ENCODE data around the gene ADIRF.
"Not testable (repeated sequence)": the region's sequence is repeated elsewhere in the genome, so short reads cannot be mapped to it uniquely, and the experiment has no call there.

The ADIRF gene

DNA sequence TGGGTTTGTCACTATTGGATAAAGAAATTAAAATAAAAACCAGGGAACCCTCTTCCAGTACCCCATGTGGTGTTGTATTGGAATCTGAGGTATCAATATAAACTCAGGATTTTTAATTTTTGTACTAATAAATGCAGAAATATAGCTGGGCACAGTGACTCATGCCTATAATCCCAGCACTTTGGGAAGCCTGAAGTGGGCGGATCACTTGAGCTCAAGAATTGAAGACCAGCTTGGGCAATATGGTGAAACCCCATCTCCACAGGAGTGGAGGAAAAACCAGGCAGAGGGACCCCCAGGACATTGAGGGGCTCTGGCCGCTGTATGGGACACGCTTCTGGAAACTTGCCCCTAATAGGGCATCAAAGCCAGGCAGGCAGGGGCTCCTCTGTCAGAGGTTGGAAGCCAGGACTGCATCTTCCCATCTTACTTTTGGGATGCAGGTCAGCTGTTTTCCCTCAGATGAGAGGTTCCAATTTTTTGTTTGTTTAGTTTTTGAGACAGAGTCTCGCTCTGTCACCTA lies 11.1 kb downstream of the ADIRF start:
- no peak for DNase-seq (ENCODE audit: low read depth)

GRCh38 chr10:86979977-86980448 lies 11.7 kb downstream of the ADIRF start:
- DNase-seq (ENCODE audit: low read depth): no peak

DNA sequence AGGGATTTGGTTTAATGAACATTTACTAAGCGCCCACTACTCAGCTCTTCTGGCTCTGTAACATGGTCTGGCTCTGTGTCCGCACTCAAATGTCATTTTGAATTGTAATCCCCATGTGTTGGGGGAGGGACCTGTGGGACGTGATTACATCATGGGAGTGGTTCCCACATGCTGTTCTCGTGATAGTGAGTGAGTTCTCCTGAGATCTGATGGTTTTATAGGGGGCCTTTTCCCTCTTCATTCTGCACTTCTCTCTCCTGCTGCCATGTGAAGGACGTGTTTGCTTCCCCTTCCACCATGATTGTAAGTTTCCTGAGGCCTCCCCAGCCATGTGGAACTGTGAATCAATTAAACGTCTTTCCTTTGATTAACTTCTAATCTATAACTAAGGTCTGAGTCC lies 12.7 kb downstream of the ADIRF start:
- not testable (repeated sequence) for DNase-seq (ENCODE audit: low read depth)

DNA sequence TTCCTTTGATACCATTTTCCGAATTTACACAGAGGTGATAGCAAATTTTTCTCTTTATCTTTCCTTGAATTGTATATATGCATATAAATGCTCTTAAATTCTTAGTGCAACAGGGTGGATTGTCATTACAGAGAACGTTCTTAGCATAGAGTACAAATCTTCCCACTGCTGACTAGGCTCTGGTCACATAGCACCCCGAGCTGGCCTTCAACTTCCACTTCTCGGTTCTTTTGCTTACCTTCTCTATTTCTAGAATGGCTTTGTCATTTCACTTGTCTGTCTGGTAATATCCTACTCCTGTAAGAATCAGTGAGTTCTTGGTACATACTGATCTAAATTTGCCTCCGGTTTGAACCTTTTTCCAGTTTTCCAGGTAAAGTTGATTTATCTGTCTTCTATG lies 13.4 kb downstream of the ADIRF start:
- no peak for DNase-seq (ENCODE audit: low read depth)

GRCh38 chr10:86984498-86984897 lies 16.2 kb downstream of the ADIRF start:
- DNase-seq (ENCODE audit: low read depth): not testable (repeated sequence)

GRCh38 chr10:86988520-86988919 lies 20.2 kb downstream of the ADIRF start:
- DNase-seq (ENCODE audit: low read depth): no peak

DNA sequence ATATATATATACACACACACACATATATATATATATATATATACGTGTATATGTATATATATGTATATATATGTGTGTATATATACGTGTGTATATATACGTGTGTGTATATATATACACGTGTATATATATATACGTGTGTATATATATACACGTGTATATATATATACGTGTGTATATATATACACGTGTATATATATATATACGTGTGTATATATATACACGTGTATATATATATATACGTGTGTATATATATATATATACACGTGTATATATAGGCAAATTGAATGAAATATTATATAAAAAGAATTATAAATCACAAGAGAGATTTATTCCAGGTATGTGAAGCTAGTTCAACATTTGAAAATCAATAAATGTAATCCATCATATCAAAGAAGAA lies 23.1 kb downstream of the ADIRF start:
- DNase-seq (ENCODE audit: low read depth): not testable (repeated sequence)

- DNase-seq (ENCODE audit: low read depth): no peak
Observed at GRCh38 chr10:86992456-86992855, 24.2 kb downstream of the ADIRF start.

GRCh38 chr10:86992929-86993328 lies 24.6 kb downstream of the ADIRF start:
- DNase-seq (ENCODE audit: low read depth): no peak

- not testable (repeated sequence) for DNase-seq (ENCODE audit: low read depth)
Observed at GRCh38 chr10:86999802-87000403, 31.6 kb downstream of the ADIRF start.

DNA sequence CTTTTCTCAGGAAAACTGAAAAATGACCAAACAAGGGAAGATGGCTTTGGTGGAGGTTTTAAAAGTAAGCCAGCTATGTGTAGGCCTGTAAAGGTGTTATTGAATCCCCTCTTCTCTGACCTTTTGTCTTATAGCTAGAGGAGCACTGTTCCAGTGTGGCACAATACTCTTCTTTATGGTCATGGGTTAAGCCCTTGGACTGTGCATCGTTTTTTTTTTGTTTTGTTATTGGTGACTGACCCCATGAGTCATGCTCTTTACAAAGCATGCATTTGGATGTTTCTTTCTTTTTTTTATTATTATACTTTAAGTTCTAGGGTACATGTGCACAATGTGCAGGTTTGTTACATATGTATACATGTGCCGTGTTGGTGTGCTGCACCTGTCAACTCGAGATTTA lies 32.2 kb downstream of the ADIRF start:
- DNase-seq (ENCODE audit: low read depth): peak; percentile 26

DNA sequence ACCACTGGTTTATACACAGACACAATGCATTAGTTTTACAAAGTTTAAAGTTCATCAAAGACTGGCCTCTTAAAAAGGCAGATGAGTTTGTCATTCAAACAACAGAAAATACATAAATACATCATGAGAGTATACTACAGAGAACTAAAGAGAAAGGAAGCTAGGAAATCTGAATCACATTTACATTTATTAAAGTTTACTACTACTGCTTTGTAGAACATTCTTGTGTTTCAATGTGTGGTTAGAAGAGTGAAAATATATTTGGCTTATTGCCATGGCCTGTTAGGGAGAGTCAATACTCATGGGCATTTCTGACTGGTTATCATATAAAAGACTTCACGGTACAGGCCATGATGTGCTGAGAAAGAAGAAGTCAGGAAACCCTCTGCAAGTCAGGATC lies 38.8 kb downstream of the ADIRF start:
- DNase-seq (ENCODE audit: low read depth): peak; percentile 39

- not testable (repeated sequence) for DNase-seq (ENCODE audit: low read depth)
Observed at GRCh38 chr10:87007674-87008073, 39.4 kb downstream of the ADIRF start.

DNA sequence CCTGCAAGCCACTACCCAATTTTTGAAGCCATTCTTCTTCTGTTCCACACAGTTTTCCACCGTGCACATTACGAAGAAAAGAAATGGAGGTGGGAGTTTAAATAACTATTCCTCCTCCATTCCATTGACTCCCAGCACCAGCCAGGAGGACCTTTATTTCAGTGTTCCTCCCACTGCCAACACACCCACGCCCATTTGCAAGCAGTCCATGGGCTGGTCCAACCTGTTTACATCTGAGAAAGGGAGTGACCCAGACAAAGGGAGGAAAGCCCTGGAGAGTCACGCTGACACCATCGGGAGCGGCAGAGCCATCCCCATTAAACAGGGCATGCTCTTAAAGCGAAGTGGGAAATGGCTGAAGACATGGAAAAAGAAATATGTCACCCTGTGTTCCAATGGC lies 40.0 kb downstream of the ADIRF start:
- not testable (repeated sequence) for DNase-seq (ENCODE audit: low read depth)

DNA sequence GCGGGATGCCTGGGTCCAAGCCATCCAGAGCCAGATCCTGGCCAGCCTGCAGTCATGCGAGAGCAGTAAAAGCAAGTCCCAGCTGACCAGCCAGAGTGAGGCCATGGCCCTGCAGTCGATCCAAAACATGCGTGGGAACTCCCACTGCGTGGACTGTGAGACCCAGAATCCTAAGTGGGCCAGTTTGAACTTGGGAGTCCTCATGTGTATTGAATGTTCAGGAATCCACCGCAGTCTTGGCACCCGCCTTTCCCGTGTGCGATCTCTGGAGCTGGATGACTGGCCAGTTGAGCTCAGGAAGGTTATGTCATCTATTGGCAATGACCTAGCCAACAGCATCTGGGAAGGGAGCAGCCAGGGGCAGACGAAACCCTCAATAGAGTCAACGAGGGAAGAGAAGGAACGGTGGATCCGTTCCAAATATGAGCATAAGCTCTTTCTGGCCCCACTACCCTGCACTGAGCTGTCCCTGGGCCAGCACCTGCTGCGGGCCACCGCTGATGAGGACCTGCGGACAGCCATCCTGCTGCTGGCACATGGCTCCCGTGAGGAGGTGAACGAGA lies 40.9 kb downstream of the ADIRF start:
- DNase-seq (ENCODE audit: low read depth): not testable (repeated sequence)

GRCh38 chr10:87013528-87013927 lies 45.2 kb downstream of the ADIRF start:
- DNase-seq (ENCODE audit: low read depth): not testable (repeated sequence)

DNA sequence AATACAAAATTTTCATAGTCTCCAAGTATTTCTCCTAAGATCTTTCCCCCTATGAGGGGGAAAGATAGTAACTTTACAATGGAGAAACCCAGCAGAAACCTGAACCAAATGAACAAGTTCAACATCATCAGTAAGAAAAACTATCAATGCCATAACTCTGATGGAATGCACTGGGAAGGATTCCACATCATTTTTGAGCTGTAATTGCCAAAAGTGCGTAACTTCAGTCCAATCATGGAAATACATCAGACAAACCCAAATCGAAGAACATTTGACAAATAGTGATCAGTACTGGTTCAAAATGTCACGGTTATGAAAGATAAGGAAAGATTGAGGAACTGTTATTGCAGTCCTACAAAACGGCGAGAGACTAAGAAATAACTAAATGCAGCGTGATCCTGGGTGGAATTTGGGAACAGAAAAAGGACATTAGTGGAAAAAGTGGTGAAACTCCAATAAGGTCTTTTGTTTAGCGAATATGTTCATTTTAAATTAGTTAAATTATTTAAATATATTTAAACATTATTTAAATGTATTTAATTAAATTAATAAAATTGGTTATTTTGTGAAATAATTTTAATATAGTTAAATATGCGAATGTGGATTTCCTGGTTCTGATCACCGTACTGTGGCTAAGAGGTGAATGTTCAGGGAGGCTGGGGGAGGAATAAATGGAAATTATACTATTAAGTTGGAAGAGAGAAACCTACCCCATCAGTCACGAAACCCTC lies 46.9 kb downstream of the ADIRF start:
- DNase-seq (ENCODE audit: low read depth): not testable (repeated sequence)

DNA sequence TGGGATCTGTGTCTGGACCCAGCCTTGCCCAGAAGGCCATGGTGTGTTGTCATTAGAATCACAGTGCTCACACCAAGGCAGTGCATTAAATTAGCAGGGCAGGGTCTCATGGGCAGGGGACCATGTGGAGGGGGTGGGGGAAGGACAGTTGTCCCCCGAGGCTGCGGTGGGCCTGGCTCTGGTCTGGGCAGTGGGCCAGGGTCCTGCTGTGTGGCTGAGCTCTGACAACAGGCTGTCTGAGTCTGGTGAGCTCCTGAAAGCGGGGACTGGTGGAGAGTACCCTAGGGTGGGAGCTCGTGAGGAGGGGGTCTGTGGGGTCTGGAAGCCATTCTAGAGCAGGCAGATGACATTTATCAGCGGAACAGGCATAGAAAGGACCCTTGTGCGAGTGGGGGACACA lies 49.8 kb downstream of the ADIRF start:
- DNase-seq (ENCODE audit: low read depth): not testable (repeated sequence)

- DNase-seq (ENCODE audit: low read depth): not testable (repeated sequence)
Observed at GRCh38 chr10:87019066-87019465, 50.8 kb downstream of the ADIRF start.

- not testable (repeated sequence) for DNase-seq (ENCODE audit: low read depth)
Observed at GRCh38 chr10:87019504-87019903, 51.2 kb downstream of the ADIRF start.

- DNase-seq (ENCODE audit: low read depth): not testable (repeated sequence)
Observed at GRCh38 chr10:87020056-87020455, 51.8 kb downstream of the ADIRF start, which contains the start of gene FAM25A. FAM25A (plus strand) TSS chr10:87020294; CDS start chr10:87020325, 31 bp downstream.
